Measurements from ENCODE around the gene CD84.
"Not testable (repeated sequence)": the region's sequence is repeated elsewhere in the genome, so short reads cannot be mapped to it uniquely, and the experiment has no call there.

Gene CD84

DNA sequence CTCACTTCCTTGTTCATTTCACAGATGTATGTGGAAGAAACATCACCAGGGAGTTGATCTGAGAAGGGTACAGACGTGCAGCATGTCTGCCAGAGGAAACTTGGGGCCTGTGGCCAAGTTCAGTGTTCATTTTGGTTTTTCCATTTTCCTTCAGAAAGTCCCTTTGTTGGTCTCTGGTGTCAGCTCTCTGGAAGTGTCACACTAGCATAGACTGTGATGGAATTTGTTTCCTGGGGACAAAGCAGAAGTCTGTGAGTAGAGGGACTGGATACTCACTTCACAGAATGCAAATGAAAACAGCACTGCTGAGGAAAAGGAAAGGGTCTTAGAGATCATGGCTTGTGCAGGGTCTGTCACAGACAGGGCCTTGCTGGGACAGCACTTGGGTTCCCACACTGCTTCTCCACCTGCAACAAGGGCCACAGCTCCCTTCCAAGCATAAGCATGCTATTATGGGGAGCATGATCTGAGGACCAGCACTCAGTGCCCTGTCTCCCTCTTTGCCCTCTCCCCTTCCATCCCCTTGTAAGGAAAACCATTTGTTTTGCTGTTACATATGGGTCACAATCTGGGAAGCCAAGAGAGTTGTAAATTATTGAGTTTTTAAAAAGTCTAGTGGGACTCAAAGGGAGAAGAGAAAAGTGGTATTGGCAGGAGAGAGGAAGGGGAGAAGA, 31.4 kb upstream of the CD84 start:
- no peak for DNase-seq (ENCODE audit: low read depth)

DNA sequence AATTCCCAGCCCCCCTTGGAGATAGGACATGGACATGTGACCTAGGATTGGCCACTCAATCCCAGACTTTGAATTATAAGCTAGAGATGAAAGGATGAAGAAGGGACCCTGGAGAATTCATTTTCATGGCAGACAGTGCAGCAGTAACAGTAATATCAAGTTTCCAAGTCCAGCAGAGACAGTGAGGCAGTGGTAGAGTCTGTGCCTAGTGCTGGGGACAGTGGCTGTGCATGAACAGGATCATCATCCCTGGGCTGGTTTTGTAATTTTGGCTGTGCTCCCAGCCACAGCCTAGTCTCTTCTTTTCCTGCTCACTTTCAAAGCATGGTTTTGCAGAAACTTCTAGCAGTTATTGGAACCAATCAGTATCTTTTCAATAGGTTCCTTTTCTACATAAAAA, 29.6 kb upstream of the CD84 start:
- no peak for DNase-seq (ENCODE audit: low read depth)

DNA sequence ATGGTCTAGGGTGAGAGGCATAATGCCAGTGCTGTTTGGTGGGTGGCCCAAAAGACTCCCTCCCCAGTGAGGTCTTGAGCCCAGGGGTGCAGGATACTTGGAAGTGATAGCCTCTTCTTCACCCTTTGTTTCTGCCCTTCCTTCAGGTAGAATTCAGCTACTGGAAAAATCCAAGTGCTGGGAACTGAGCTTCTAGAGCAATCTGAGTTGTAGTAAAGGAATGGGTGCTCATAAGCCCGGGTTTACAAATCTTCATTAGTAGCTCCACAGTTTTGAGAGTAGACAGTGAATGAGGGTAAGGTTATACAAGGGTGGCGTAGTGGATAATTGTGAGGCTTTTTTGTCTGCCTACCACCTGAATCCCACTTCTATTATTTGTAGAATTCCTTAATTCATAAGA, 29.2 kb upstream of the CD84 start:
- no peak for DNase-seq (ENCODE audit: low read depth)

DNA sequence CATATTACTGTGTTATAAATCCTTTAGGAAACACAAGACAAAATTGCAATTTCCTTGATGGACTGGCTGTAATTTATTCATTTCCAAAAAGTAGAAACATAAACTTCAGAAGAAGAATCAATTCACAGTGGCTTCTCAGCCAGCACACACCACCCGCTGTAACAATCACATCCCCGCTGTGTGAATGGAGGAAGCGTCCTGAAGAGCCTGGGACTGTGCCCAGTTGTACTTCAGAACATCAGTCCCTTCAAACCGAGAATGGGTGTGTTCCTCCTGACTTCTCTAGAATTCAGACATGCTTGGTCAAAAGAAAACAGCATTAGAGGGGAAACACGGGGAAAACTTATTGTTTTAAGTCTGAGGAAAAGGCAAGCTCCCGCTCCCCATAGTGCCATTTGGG, 28.8 kb upstream of the CD84 start:
- DNase-seq (ENCODE audit: low read depth) = no peak

DNA sequence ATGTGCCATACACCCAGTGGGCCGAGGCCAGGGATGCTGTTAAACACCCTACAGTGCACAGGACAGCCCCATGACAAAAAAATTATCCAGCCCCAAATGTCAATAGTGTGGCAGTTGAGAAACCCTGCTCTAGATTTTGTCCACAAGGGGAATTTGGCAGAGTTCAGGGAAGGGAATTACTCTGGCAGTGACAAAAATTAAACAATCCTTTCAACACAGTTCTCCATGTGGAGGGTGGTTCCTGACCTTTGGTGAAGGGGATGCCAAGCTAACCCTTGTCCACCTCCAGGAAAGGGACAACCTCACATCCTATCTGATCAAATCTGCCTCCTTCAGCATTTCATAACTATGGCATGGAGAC, 28.4 kb upstream of the CD84 start:
- no peak for DNase-seq (ENCODE audit: low read depth)

DNA sequence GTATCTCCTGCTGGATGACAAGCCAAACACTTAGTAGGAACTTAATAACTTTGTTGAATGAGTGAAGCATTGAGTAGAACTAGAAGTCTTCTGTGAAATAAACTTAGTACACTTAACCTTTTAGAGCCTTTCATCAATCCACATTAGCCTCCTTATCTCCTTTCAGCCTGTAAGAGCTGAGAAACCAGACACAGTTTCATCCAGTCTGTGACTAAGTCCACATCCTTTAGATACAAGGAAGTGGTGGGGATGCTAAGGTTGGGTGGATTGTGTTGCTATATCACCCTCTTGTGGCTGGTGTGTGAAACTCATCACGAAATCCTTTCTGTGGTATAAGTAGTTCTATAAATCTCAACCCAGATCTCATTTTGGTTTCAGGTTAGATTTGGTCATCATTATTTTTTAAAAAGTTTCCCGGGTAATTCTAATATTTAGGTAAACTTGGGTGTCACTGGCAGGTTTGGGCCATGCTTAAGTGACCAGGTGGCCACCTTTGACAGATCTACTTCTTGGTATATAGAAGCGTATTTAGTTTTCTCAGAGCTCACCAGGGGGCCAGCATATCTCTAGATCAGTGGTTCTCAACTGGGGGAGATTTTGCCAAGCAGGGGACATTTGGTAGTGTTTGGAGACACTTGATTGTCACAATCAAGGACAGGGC, 27.8 kb upstream of the CD84 start:
- DNase-seq (ENCODE audit: low read depth) = peak; percentile 28

DNA sequence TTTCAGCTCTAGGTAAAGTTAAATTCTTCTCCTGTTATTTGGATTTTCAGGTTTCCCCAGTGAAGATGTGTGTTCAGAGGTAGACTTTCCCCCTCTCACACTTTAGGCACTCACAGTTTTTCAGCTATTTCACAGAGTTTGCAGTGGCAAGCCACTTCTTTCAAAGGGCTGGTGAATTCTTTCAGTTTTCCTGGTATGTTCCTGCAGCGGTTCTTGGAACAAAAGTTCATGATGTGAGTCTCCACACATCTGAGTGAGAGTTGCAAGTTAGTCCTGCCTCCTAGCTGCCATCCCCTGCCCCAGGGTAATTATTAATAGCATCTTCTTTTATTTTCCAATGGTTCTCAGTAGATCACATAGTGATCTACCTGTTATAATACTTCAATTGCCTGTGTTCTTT, 27.3 kb upstream of the CD84 start:
- no peak for DNase-seq (ENCODE audit: low read depth)

DNA sequence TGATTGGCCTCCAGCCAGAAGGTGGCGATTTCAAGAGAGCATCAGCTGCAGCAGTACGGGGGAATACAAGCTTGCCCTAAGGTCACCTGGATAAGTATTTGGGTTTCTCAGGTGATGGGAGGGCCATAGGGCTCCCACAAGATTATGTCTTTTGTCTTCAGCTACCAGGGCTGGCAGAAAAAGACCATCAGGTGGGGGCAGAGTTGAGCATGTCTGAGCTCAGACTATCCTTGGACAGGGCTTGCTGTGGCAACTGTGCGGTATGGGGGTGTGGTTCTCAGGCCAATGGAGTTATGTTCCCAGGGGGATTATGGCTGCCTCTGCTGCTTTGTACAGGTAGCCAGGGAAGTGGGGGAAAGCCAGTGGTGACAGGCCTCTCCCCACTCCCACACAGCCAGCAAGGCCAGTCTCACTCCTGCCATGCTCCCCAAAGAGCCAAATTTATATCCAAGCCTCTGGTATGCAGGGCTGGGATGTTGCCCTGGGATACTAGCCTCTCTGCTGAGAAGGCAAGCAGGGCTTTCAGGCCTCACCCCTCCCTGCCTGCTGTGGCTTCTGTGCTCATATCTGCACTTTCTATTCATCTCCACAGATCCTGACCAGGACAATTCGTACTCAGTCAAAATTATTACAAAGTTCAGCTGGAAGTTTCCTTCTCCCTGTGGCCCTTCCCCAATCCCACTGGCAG, 26.6 kb upstream of the CD84 start:
- no peak for DNase-seq (ENCODE audit: low read depth)

DNA sequence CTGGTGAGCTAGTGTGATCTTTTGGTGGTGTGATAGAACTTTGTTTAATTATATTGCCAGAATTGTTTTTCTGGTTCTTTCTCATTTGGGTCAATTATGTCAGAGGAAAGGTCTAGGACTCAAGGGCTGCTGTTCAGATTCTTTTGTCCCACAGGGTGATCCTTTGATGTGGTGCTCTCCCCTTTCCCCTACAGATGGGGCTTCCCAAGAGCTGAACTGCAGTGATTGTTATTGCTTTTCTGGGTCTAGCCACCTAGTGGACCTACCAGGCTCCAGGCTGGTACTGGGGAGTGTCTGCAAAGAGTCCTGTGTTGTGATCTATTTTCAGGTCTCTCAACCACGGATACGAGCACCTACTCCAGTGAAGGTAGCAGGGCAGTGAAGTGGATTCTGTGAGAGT, 25.9 kb upstream of the CD84 start:
- no peak for DNase-seq (ENCODE audit: low read depth)

DNA sequence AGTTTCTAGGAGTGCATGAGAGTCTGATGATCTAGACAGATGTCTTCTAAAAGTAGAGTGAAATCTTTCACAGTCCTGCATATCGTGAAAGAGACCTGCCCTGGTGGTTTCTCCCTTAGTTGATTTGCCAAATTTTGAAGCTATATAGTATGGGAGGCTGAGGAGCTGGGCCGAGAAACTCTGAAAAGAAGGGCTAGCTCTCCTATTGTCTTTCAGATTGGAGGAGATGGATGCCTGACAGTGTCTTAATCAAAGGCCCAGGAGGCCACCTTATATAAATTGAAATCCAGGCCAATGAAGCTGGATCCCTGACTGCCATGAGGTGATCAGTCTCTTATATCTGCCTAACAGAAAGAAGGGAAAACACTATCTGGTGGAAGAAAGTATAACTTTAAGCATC, 18.4 kb upstream of the CD84 start:
- DNase-seq (ENCODE audit: low read depth) = no peak

DNA sequence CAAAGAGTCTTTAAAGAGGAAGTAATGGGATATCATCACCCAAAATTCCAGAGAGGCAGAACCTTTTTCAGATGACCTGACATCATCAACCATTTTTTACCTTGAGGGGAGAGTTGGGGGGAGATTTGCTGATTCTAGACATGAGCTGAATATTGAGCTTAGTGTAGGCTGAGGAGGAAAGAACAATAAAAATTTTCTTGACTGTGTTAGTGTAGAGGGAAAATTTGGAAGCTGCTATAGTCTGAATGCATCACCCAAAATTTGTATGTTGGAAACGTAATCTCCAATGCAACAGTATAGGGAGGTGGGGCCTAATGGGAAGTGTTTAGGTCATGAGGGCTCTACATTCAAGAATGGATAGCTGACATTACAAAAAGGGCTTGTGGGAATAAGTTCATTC, 17.8 kb upstream of the CD84 start:
- no peak for DNase-seq (ENCODE audit: low read depth)

DNA sequence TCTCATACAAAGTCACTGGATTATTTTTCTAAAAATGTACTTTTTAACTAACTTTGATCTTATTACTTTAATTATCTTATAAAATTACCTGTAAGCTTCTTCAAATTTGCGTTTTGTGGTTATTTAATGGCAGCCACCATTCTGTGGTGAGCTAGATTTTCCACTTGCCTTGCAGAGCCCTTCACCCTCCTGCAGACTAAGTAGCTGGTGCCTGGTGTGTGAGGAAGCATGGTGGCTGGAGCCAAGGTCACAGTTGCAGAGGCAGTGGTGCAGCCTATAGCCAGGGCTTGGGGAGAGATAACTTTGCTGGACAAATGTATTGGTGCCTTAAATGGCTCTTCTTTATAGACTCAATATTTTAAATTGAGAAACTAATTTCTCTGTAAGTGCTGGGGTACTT, 11.2 kb upstream of the CD84 start:
- DNase-seq (ENCODE audit: low read depth) = no peak

DNA sequence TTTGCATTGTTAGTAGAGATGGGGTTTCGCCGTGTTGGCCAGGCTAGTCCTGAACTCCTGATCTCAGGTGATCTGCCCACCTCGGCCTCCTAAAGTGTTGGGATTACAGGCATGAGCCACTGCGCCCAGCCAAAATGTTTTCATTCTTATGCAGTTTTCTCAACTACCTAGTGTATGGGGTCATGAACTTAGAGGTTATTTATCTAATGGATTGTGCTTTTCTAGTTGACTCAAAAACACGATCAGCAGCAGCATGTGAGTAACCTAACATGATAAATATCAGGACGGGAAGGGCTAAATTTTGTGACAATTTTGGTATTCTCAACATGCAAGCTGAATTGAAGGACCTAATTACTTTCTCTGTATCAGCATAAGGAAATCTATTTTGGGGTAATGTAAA, 9.2 kb upstream of the CD84 start:
- DNase-seq (ENCODE audit: low read depth) = no peak

DNA sequence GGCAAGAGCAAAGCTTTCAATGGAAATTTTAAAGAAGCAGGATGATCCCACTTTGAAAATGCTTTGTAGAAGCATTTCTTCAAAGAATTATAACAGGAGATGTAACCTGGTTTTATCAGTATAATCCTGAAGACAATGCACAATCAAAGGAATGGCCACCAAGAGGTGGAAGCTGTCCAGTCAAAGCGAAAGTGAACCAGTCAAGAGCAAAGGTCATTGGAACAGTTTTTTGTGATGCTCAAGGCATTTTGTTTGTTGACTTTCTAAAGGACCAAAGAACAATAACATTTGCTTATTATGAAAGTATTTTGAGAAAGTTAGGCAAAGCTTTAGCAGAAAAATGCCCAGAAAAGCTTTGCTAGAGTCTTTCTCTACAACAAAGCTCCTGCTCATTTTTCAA, 5.5 kb upstream of the CD84 start:
- DNase-seq (ENCODE audit: low read depth) = no peak

DNA sequence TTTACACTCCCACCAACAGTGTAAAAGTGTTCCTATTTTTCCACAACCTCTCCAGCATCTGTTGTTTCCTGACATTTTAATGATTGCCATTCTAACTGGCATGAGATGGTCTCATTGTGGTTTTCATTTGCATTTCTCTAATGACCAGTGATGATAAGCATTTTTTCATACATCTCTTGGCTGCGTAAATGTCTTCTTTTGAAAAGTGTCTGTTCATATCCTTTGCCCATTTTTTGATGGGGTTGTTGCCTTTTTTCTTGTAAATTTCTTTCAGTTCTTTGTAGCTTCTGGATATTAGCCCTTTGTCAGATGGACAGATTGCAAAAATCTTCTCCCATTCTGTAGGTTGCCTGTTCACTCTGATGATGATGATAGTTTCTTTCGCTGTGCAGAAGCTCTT, 3.7 kb upstream of the CD84 start:
- DNase-seq (ENCODE audit: low read depth) = not testable (repeated sequence)

DNA sequence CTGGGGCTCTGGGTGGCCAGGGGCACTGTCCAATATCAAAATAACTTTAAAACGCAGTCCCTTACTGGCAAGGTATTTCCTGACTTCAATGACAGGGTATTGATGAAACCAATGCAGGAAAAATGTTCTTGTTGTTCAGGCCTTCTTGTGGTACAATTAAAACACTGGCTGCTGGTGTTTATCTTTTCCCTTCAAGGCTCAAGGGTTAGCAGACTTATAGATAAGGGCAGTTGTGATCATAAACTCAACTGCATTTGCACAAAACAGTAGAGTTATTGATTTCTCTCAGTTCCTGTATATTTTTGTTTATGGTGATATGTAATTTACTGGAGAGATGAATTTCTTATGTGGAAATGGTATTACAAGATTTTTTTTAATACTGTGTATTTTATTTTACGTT, 2.7 kb upstream of the CD84 start:
- DNase-seq (ENCODE audit: low read depth) = no peak

DNA sequence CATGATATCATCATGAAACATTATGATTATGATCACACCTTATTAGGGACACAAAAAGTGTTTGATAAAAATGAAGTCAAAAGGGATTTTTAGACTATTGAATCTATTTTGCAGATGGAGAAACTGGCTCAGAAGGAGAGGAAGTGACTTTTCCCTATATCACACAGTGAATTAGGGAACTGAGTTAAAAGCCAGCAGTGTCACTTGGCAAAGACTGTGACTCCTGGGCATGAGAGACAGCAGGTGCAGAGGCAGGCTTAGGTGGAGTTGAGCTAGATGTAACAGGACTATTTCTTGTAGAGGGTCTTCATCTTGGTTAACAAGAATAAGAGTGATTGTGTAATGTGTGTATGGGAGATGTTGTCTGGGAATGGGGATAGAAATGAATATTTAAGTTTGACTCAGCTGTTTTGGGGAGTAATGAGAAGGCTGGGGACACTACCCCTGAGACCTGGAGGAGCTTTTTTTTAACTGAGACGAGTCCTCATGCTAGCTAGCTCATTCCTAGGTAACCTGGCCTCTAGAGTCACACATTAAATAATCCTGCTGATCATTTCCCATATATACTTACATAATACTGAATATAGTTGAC, 1.0 kb upstream of the CD84 start:
- DNase-seq (ENCODE audit: low read depth) = no peak

DNA sequence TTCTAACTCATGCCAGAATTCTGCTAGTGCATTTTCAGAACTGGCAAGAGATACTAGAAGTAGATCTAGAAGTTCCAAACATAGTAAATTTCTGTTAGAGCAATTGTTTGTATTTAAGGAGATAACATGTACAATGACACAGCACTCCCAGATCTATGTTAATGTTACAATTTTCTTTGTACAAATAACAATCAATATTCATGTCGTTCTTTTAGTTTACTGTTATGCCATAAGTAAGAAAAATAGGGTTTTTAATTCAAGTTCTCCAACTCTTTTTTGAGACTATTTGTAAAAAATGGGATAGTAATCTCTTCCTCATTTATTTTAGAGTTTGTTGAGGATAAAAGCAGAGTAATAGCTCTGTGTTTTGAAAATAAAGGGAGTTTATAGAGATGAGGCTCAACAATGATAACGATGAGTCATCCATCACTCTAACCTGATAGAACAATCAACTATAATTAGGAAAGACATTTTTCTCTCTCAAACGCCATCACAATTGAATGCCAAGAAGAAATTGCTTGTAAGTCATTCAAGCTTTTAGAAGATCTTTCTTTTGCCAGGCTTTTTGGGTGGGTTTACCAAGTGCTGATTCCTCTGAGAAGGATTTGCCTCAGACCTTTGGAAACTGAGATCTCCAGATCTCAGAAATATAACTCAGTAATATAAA, 638 bp downstream of the CD84 start:
- no peak for DNase-seq (ENCODE audit: low read depth)

DNA sequence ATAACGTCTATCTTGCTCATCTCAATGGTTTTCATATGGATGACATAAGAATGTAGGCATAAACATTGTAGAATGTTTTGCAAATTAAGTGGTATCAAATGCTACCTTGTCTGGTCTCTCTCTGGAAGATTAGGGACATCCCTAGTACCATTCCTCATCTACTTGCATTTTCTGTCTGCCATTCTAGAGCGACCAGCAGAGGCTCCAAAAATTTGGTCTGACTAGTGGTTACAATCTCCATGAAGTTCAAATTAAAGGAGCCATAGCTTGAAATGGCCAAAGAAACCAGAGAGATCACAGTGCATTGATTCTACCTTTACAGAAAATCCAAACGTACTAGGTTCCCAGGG, 1.1 kb downstream of the CD84 start:
- DNase-seq (ENCODE audit: low read depth) = no peak

DNA sequence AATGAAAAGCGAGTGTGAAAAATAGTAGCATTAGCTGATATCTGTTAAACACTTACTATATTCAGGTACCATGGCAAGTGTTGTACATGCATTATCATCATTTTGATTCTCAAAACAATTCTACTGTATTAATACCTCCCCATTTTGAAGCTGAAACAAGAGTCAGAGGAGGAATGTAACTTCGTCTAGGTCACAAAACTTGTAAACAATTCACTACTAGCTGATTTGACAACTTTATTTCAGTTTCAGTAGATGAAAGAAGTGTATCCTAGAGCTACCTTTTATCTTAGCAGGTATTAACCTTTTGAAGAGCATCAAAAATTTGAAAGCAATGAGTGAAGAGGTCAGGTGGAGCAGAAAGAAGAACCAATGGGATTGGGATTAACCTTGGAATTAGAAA, 1.6 kb downstream of the CD84 start:
- no peak for DNase-seq (ENCODE audit: low read depth)

DNA sequence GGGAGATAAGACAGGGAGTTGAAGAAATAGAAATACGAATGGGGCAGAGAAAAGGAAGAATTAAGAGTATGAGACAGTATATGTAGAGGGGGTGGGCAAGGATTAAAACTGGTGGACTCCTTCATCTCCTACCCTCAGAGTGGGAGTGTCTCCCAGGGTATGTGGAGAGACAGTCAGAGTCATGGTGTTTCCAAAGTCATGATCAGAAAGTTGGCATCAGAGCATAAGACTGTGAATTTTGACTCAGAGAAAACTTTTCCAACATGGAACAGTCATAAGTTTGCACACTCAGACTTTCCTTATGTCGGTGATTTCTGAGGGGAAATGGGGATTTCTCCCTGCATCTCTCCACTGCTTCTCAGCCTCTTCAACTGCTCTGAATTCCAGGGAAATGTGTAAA, 2.4 kb downstream of the CD84 start:
- DNase-seq (ENCODE audit: low read depth) = no peak

DNA sequence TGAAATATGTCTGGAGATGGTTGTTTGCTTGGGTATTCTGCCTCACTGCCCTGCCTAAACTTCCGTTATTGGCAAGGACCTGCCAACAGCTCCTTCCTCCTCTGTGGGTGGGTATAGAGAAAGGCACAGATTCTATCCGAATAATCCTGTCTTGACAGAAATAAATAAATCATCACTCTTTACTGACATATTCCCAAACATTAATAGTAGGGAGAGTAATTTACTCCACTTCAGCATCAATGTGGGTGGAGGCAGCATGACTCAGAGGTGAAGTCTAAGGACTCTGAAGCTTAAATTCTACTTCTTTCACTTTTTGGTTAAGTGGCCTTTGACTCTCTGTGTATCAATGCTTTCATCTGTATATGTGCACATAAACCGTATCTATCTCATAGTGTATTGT, 2.9 kb downstream of the CD84 start:
- peak; percentile 25 for DNase-seq (ENCODE audit: low read depth)

DNA sequence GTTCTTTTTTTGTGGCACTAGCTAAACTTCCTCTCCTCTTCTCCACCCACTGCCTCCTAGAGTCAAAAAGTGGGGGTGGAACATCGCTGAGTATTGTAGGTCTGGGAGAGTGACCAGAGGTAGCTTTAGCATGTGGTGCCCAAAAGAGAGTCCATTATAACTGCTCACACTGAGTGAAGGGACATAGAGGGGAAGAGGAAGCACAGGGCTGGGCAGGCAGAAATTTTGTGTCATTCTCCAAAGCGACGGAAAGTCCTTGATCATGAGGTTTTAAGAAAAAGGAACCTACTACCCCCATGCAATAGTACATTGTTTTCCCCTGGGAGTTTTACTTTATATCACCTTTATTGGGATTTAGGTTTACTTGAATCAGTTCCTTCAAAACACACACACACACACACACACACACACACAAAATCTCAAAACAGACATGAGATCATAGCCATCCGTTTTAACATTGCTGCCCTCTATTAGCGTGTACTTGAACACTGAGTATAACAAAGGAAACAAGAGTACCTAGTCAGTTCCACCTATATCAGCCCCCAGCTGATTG, 4.1 kb downstream of the CD84 start:
- no peak for DNase-seq (ENCODE audit: low read depth)
